Neural cell (in vitro differentiated cells): ENCODE results near the gene SULT1B1. TPM values are rescaled to one million over a fixed set of nuclear protein-coding genes. Genes with fewer than 3 reads are reported as not detected.

Source experiments
- H2AFZ ChIP-seq: fragments of 200-600, 300-800 bp; sonication (generic), shearing (Covaris generic); 2 replicates; pipeline ENCODE4 v1.6.0; 2014; ENCODE audit warnings: low read depth, mild to moderate bottlenecking, antibody characterized with exemption, low read length, moderate library complexity
- H3F3A ChIP-seq: fragments of 200-600 bp; shearing (Covaris generic); 2 replicates; pipeline ENCODE4 v1.6.1; 2016; ENCODE audit warnings: mild to moderate bottlenecking, moderate library complexity, mixed read lengths, antibody characterized with exemption, low read length; ENCODE audit not compliant: insufficient read depth, poor library complexity, severe bottlenecking
- H3K27ac ChIP-seq: fragments of 200-600, 300-800 bp; sonication (generic), shearing (Covaris generic); 2 replicates; pipeline ENCODE4 v1.5.1; 2014; ENCODE audit warnings: mild to moderate bottlenecking, low read length, moderate library complexity
- H3K27me3 ChIP-seq: fragments of 300-800, 200-600 bp; sonication (generic), shearing (Covaris generic); 2 replicates; pipeline ENCODE4 v1.6.0; 2014; ENCODE audit warnings: mild to moderate bottlenecking, low read depth, low read length, moderate library complexity; ENCODE audit not compliant: insufficient read depth
- H3K36me3 ChIP-seq: fragments of 300-800, 200-600 bp; sonication (generic), shearing (Covaris generic); 2 replicates; pipeline ENCODE4 v1.5.1; 2014; ENCODE audit warnings: mild to moderate bottlenecking, antibody characterized with exemption, low read length, moderate library complexity; ENCODE audit not compliant: insufficient read depth
- H3K4me2 ChIP-seq: fragments of 300-800, 200-600 bp; sonication (generic), shearing (Covaris generic); 2 replicates; pipeline ENCODE4 v1.6.0; 2014; ENCODE audit warnings: mild to moderate bottlenecking, low read length
- H3K4me3 ChIP-seq: fragments of 300-800, 200-600 bp; sonication (generic), shearing (Covaris generic); 2 replicates; pipeline ENCODE4 v1.5.1; 2014; ENCODE audit warnings: mild to moderate bottlenecking, low read length, moderate library complexity
- H3K79me2 ChIP-seq: fragments of 200-600 bp; shearing (Covaris generic); replicated peaks from 2 replicates; pipeline ENCODE4 v1.6.0; 2014; ENCODE audit warnings: mild to moderate bottlenecking, low read length, moderate library complexity; ENCODE audit not compliant: insufficient read depth
- H3K9ac ChIP-seq: fragments of 300-800, 200-600 bp; sonication (generic), shearing (Covaris generic); 2 replicates; pipeline ENCODE4 v1.6.1; 2016; ENCODE audit warnings: mild to moderate bottlenecking, low read length, mixed read lengths
- H3K9me2 ChIP-seq: fragments of 200-600 bp; shearing (Covaris generic); 2 replicates; pipeline ENCODE4 v1.6.1; 2016; ENCODE audit warnings: mild to moderate bottlenecking, low read length, mixed read lengths; ENCODE audit not compliant: insufficient read depth
- H3K9me3 ChIP-seq: fragments of 200-600, 300-800 bp; sonication (generic), shearing (Covaris generic); 2 replicates; pipeline ENCODE4 v1.6.1; 2016; ENCODE audit warnings: mild to moderate bottlenecking, mixed run types, low read length, moderate library complexity, mixed read lengths
- H4K20me1 ChIP-seq: fragments of 200-600 bp; shearing (Covaris generic); 2 replicates; pipeline ENCODE4 v1.6.1; 2016; ENCODE audit warnings: mild to moderate bottlenecking, mixed run types; ENCODE audit not compliant: insufficient read depth
- CTCF ChIP-seq: fragments of 450-650 bp; IDR thresholded peaks from 2 replicates; pipeline ENCODE4 v1.5.1; 2014; ENCODE audit warnings: antibody characterized with exemption, mild to moderate bottlenecking, moderate library complexity; ENCODE audit not compliant: poor library complexity, severe bottlenecking
- EP300 ChIP-seq: fragments of 450-650 bp; conservative IDR thresholded peaks from 2 replicates; pipeline ENCODE4 v1.6.1; 2014; ENCODE audit warnings: antibody characterized with exemption, mild to moderate bottlenecking, moderate library complexity; ENCODE audit not compliant: poor library complexity, severe bottlenecking
- EZH2 ChIP-seq: fragments of 200-600, 300-800 bp; shearing (Covaris generic), sonication (generic); IDR thresholded peaks from 2 replicates; pipeline ENCODE4 v1.6.1; 2014; ENCODE audit warnings: antibody characterized with exemption, low read length, borderline replicate concordance, mild to moderate bottlenecking; ENCODE audit not compliant: insufficient read depth, poor library complexity, severe bottlenecking
- MXI1 ChIP-seq: fragments of 450-650 bp; conservative IDR thresholded peaks from 2 replicates; pipeline ENCODE4 v1.6.1; 2014; ENCODE audit warnings: antibody characterized with exemption, mild to moderate bottlenecking; ENCODE audit not compliant: poor library complexity, severe bottlenecking
- POLR2AphosphoS5 ChIP-seq: IDR thresholded peaks from 2 replicates; pipeline ENCODE4 v1.6.1; 2012
- RAD21 ChIP-seq: fragments of 450-650 bp; conservative IDR thresholded peaks from 2 replicates; pipeline ENCODE4 v1.6.1; 2014; ENCODE audit warnings: antibody characterized with exemption, mild to moderate bottlenecking, moderate library complexity
- REST ChIP-seq: IDR thresholded peaks from 2 replicates; pipeline ENCODE4 v1.6.1; 2012; ENCODE audit warnings: borderline replicate concordance
- SMC3 ChIP-seq: fragments of 450-650 bp; conservative IDR thresholded peaks from 2 replicates; pipeline ENCODE4 v1.6.1; 2014; ENCODE audit warnings: antibody characterized with exemption, mild to moderate bottlenecking, moderate library complexity; ENCODE audit not compliant: poor library complexity
- TAF1 ChIP-seq: IDR thresholded peaks from 2 replicates; pipeline ENCODE4 v1.6.1; 2012; ENCODE audit warnings: low read depth
- polyA plus RNA-seq: library from polyadenylated mRNA; depleted of rRNA; stranded (reverse); fragments of >200 nt; gene quantifications from 2 replicates; pipeline ENCODE4 v1.2.3, GENCODE V29; 2014

Gene SULT1B1
- polyA plus RNA-seq, 1 donor from 2014 or later, result not detected

GRCh38 chr4:69697536-69698242, 62.7 kb downstream of the SULT1B1 start:
- Histone ChIP-seq H3K4me2 (no peak overlapping the region), H2AFZ (no peak overlapping the region), H3K9me2 (no peaks in the 10 kb centered on the region), H4K20me1 (no peaks in the 10 kb centered on the region), H3K79me2 (no peaks in the 10 kb centered on the region), H3F3A (no peaks in the 10 kb centered on the region), H3K27me3 (no peaks in the 10 kb centered on the region), H3K36me3 (no peaks in the 10 kb centered on the region), H3K27ac (no peak overlapping the region), H3K4me3 (no peak overlapping the region), H3K9ac (no peak overlapping the region), H3K9me3 (no peaks in the 10 kb centered on the region)
- TF ChIP-seq EP300, result no peak
- TF ChIP-seq MXI1, result no peak
- no peak for TF ChIP-seq REST
- TF ChIP-seq RAD21, result no peak
- no peak for TF ChIP-seq CTCF
- TF ChIP-seq SMC3, result no peak
- no peak for TF ChIP-seq POLR2AphosphoS5
- no peak for TF ChIP-seq TAF1
- no peak for TF ChIP-seq EZH2

GRCh38 chr4:69689599-69689998, 70.8 kb downstream of the SULT1B1 start:
- H4K20me1 ChIP-seq, result no peaks in the 10 kb centered on the region
- H3K79me2 ChIP-seq, result no peaks in the 10 kb centered on the region
- no peaks in the 10 kb centered on the region for H3K9me3 ChIP-seq
- H3F3A ChIP-seq, result no peaks in the 10 kb centered on the region
- TF ChIP-seq MXI1, result no peak
- peak; percentile 76 for TF ChIP-seq CTCF
- TF ChIP-seq REST, result no peak
- TF ChIP-seq SMC3, result peak; percentile 94
- TF ChIP-seq RAD21, result peak; percentile 90
- H3K4me2 ChIP-seq, result no peak overlapping the region
- no peak overlapping the region for H2AFZ ChIP-seq
- no peak overlapping the region for H3K27ac ChIP-seq
- no peaks in the 10 kb centered on the region for H3K36me3 ChIP-seq
- H3K9me2 ChIP-seq, result no peaks in the 10 kb centered on the region
- H3K9ac ChIP-seq, result no peak overlapping the region
- no peak overlapping the region for H3K4me3 ChIP-seq
- no peaks in the 10 kb centered on the region for H3K27me3 ChIP-seq
